B cell (primary cell): ENCODE data around the gene TAMALIN. TPM values are rescaled to one million over a fixed set of nuclear protein-coding genes. Genes with fewer than 3 reads are reported as not detected.

ENCODE experiments used
- ATAC-seq: fragments of 200-7000 bp; cut with Tn5 transposase; one replicate; pipeline ENCODE4 v1.10.0; 2021; ENCODE audit warnings: low read depth, mild to moderate bottlenecking, moderate number of reproducible peaks, moderate library complexity
- CTCF ChIA-PET: fragments of 350-600 bp; sonication (Branson Sonifier 250); formaldehyde crosslinking; loops from one replicate; lab custom pipeline; 2021; ENCODE audit warnings: antibody characterized with exemption, inconsistent platforms; lab: Charles Lee
- POLR2A ChIA-PET: fragments of 350-600 bp; sonication (Branson Sonifier 250); formaldehyde crosslinking; loops from one replicate; lab custom pipeline; 2021; ENCODE audit warnings: antibody characterized with exemption; lab: Charles Lee
- DNase-seq: peaks from one replicate; pipeline ENCODE4 v3.0.0; 2013
- H2AFZ ChIP-seq: 2 replicates; pipeline ENCODE4 v1.6.1; 2012; ENCODE audit warnings: mild to moderate bottlenecking, low read depth, low read length; ENCODE audit not compliant: insufficient read depth, poor library complexity, severe bottlenecking
- H3K27ac ChIP-seq, 2 donors: 1 replicate in 1 of 2; 2 replicates in 1 of 2; pipeline ENCODE4 v1.5.1; 2012 to 2013; ENCODE audit warnings: low read length in 2 of 2, mild to moderate bottlenecking in 2 of 2, moderate library complexity in 1 of 2
- H3K27me3 ChIP-seq, 4 experiments: fragments of 200-600 bp in 1 of 4; sonication (generic) in 1 of 4; replicated peaks in 1 of 4; 1 replicate in 2 of 4; 2 replicates in 2 of 4; pipeline versions ENCODE4 v1.6.1 to v1.7.0; 2013 to 2016; ENCODE audit warnings: low read length in 3 of 4, mild to moderate bottlenecking in 2 of 4, mixed read lengths in 1 of 4, moderate library complexity in 1 of 4; ENCODE audit not compliant: insufficient read depth in 4 of 4, control insufficient read depth in 3 of 4; ENCODE audit errors: control extremely low read depth in 1 of 4
- H3K36me3 ChIP-seq, 2 experiments: replicated peaks in 1 of 2; 1 replicate in 1 of 2; 2 replicates in 1 of 2; pipeline versions ENCODE4 v1.6.1 to v1.7.1; 2013; ENCODE audit warnings: low read length in 1 of 2; ENCODE audit not compliant: insufficient read depth in 2 of 2, control insufficient read depth in 1 of 2; ENCODE audit errors: control extremely low read depth in 1 of 2, extremely low read depth in 1 of 2
- H3K4me1 ChIP-seq, 2 donors: fragments of 200-600 bp in 1 of 2; sonication (generic) in 1 of 2; 1 replicate in 1 of 2; 2 replicates in 1 of 2; pipeline versions ENCODE4 v1.5.1 to v1.6.1; 2013 to 2017; ENCODE audit warnings: low read length in 2 of 2; ENCODE audit not compliant: control insufficient read depth in 2 of 2, insufficient read depth in 2 of 2
- H3K4me2 ChIP-seq: replicated peaks from 2 replicates; pipeline ENCODE3; 2012; ENCODE audit warnings: mild to moderate bottlenecking, low read depth, low read length; ENCODE audit not compliant: poor library complexity, severe bottlenecking
- H3K4me3 ChIP-seq, 5 experiments: fragments of 200-600 bp in 1 of 5; sonication (generic) in 1 of 5; 1 replicate in 3 of 5; 2 replicates in 2 of 5; pipeline versions ENCODE4 v1.5.1 to v1.7.0; 2011 to 2016; ENCODE audit warnings: low read length in 4 of 5, mild to moderate bottlenecking in 4 of 5, low read depth in 2 of 5, control low read depth in 1 of 5, moderate library complexity in 1 of 5; ENCODE audit not compliant: insufficient read depth in 1 of 5; ENCODE audit errors: control extremely low read depth in 1 of 5, extremely low read depth in 1 of 5
- H3K79me2 ChIP-seq: fragments of 200-600 bp; sonication (generic); one replicate; pipeline ENCODE4 v1.6.0; 2016; ENCODE audit warnings: low read length; ENCODE audit not compliant: control insufficient read depth, insufficient read depth
- H3K9ac ChIP-seq: fragments of 200-600 bp; sonication (generic); 2 replicates; pipeline ENCODE4 v1.6.1; 2017; ENCODE audit warnings: mild to moderate bottlenecking, low read length, moderate library complexity
- H3K9me3 ChIP-seq, 3 donors: one replicate each; pipeline versions ENCODE4 v1.6.1 to v1.7.1; 2013; ENCODE audit warnings: low read length in 2 of 3; ENCODE audit not compliant: control insufficient read depth in 2 of 3, insufficient read depth in 1 of 3; ENCODE audit errors: control extremely low read depth in 1 of 3
- H4K20me1 ChIP-seq: 2 replicates; pipeline ENCODE4 v1.6.0; 2012; ENCODE audit warnings: mild to moderate bottlenecking, low read length; ENCODE audit not compliant: insufficient read depth, control insufficient read depth, poor library complexity, severe bottlenecking
- H3K27ac Mint-ChIP-seq: one replicate; pipeline ENCODE4 v1.8.0; 2021; ENCODE audit warnings: mixed read lengths
- H3K27me3 Mint-ChIP-seq: one replicate; pipeline ENCODE4 v1.8.0; 2021; ENCODE audit warnings: mixed read lengths
- H3K4me1 Mint-ChIP-seq: one replicate; pipeline ENCODE4 v1.8.0; 2021; ENCODE audit warnings: mixed read lengths
- H3K4me3 Mint-ChIP-seq: one replicate; pipeline ENCODE4 v1.8.0; 2021; ENCODE audit warnings: mixed read lengths
- H3K9me3 Mint-ChIP-seq: one replicate; pipeline ENCODE4 v1.8.0; 2022; ENCODE audit warnings: mixed read lengths; ENCODE audit not compliant: insufficient read depth
- EZH2 ChIP-seq: IDR thresholded peaks from 2 replicates; pipeline ENCODE4 v1.6.1; 2012; ENCODE audit warnings: borderline replicate concordance, low read depth, mild to moderate bottlenecking, moderate library complexity, low read length; ENCODE audit not compliant: insufficient read depth, poor library complexity, severe bottlenecking
- WGBS: methylation state at CpG from one replicate; pipeline ENCODE4 v1.1.5; 2013; ENCODE audit warnings: missing lambda C conversion rate; ENCODE audit not compliant: insufficient coverage; 5-methylcytosine and 5-hydroxymethylcytosine counted together
- intact Hi-C: fragments of 100-400 bp; cut with micrococcal nuclease; formaldehyde crosslinking; loops from one replicate; pipeline ENCODE4 v1.10.0; 2022
- polyA plus RNA-seq: library from polyadenylated mRNA; depleted of rRNA; stranded (reverse); fragments of >200 nt; gene quantifications from 2 replicates; pipeline ENCODE4 v1.2.3, GENCODE V29; 2012
- total RNA-seq, 2 donors: library from RNA; stranded (reverse); fragments of 120-200 nt in 1 of 2; gene quantifications; 1 replicate in 1 of 2; 2 replicates in 1 of 2; pipeline versions ENCODE4 v1.2.3 to v1.2.4, GENCODE V29; 2013 to 2022
- TF ChIP-seq, protein P1 (sequence below): fragments of 200-600 bp; IDR thresholded peaks from one replicate; pipeline ENCODE4 v1.8.0; 2022; ENCODE audit warnings: antibody characterized with exemption, mild to moderate bottlenecking

TAMALIN gene
- total and polyA plus RNA-seq, 2 donors (not counting 1 experiment from before 2014, with no cell fraction given): 139 to 151 TPM

DNA sequence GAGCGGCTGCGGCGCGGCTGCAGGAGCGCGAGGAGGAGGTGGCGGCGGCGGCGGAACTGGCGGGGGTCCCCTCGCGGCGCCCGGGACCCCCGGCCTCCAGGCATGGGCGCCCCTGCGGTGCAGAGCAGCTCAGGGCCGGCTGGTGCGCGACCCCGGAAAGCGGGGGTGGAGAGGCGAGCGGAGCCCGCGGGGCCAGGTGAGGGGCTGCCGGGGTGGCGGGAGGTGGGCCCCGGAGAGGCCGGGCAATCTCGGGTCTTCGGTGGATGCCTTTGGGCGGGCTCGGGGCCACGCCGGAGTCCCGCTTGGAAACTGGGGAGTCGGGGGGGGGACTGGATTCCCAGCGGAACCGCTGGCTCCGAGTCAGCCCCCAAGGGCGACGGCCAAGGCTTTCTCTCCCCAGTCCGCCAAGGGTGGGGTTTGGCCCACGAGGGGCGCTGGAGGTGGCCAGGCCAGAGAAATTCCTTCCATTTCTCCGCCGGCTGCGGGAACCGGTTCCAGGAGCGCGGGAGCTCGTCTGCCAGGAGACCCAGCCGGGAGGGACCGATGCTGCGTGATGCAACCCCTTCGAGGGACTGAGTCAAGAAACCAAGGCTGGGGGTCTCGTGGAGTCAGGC lies 30.6 kb downstream of the TAMALIN start:
- H3K4me3 Mint-ChIP-seq: peak overlapping the region; percentile 76
- intact Hi-C loops: loop anchor here (1.0 kb wide), 2 partner anchors 13 to 32 kb away; partner anchors contain the start of gene ATG101
- Histone ChIP-seq H3K9me3 (no peaks in the 10 kb centered on the region), H2AFZ (peak overlapping the region; percentile 35), H3K9ac (peak overlapping the region; percentile 77), H3K79me2 (peaks cover under 1% of the 10 kb centered on the region), H3K27me3 (peaks cover 0 to 2% (median 0%) of the 10 kb centered on the region in 4 experiments), H3K4me3 (peak overlapping the region in 4 of 5 experiments; percentile 52 to 71 (median 58)), H4K20me1 (no peaks in the 10 kb centered on the region), H3K4me2 (peak overlapping the region; percentile 98), H3K36me3 (no peaks in the 10 kb centered on the region), H3K27ac (peak overlapping the region in 1 of 2 donors; percentile 54), H3K4me1 (peaks cover 45 to 67% of the 10 kb centered on the region in 2 donors)
- ChIA-PET CTCF (interaction anchor here (0.8 to 32.6 kb wide), 4 partner anchors 13 to 45 kb away, joined by 3 to 1315 read pairs (median 68); partner anchors contain the start of genes ATG101, NR4A1 and SMIM41), POLR2A (interaction anchor here (1.0 to 4.0 kb wide), 5 partner anchors 12 to 32 kb away, joined by 3 to 31 read pairs (median 4); partner anchors contain the start of genes ATG101, NR4A1 and TAMALIN)
- peak overlapping the region; percentile 72 for H3K27ac Mint-ChIP-seq
- peak; percentile 2 for ATAC-seq
- TF ChIP-seq, protein P1, sequence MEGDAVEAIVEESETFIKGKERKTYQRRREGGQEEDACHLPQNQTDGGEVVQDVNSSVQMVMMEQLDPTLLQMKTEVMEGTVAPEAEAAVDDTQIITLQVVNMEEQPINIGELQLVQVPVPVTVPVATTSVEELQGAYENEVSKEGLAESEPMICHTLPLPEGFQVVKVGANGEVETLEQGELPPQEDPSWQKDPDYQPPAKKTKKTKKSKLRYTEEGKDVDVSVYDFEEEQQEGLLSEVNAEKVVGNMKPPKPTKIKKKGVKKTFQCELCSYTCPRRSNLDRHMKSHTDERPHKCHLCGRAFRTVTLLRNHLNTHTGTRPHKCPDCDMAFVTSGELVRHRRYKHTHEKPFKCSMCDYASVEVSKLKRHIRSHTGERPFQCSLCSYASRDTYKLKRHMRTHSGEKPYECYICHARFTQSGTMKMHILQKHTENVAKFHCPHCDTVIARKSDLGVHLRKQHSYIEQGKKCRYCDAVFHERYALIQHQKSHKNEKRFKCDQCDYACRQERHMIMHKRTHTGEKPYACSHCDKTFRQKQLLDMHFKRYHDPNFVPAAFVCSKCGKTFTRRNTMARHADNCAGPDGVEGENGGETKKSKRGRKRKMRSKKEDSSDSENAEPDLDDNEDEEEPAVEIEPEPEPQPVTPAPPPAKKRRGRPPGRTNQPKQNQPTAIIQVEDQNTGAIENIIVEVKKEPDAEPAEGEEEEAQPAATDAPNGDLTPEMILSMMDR: no peak
- TF ChIP-seq EZH2: no peak
- no peaks in the 10 kb centered on the region for H3K9me3 Mint-ChIP-seq
- DNase-seq: peak; percentile 63
- peaks cover 82% of the 10 kb centered on the region for H3K4me1 Mint-ChIP-seq
- H3K27me3 Mint-ChIP-seq: no peaks in the 10 kb centered on the region
- 3% methylated on average over 59 of the region's 59 CpGs for WGBS

DNA sequence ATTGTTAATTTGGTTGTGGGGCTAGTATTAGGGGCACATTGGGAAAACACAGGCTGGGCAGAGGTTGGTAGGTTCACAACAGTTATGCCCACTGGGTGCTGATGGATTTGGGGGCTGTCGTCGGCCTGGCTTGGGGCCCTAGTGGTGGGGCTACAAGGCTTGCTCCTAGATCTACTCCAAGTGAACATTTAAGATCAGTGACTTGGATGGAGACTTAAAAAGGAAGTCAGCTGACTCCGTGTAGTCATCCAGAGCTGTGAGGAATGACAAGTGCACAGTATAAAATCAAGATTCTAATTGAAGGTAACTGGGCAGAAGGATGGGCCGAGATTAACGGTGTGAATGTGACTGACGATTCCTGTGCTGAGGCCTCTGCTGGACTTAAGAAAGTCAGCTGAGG lies 31.7 kb downstream of the TAMALIN start:
- no peak overlapping the region for H3K4me2 ChIP-seq
- 87% methylated on average over 6 of the region's 6 CpGs for WGBS
- ChIA-PET POLR2A (interaction anchor here (4.0 kb wide), 1 partner anchor 12 kb away, joined by 31 read pairs; the partner anchor contains the start of gene NR4A1), CTCF (interaction anchor here (0.7 to 32.6 kb wide), 4 partner anchors 10 to 37 kb away, joined by 4 to 1315 read pairs (median 65); partner anchors contain the start of genes ATG101 and SMIM41)
- peaks cover 42 to 68% of the 10 kb centered on the region in 2 donors for H3K4me1 ChIP-seq
- H3K9me3 ChIP-seq: no peaks in the 10 kb centered on the region
- H2AFZ ChIP-seq: no peak overlapping the region
- no peak for DNase-seq
- H4K20me1 ChIP-seq: no peaks in the 10 kb centered on the region
- H3K27ac Mint-ChIP-seq: peak overlapping the region; percentile 44
- peaks cover 0 to 2% (median 0%) of the 10 kb centered on the region in 4 experiments for H3K27me3 ChIP-seq
- H3K9me3 Mint-ChIP-seq: no peaks in the 10 kb centered on the region
- peaks cover 76% of the 10 kb centered on the region for H3K4me1 Mint-ChIP-seq
- no peaks in the 10 kb centered on the region for H3K36me3 ChIP-seq
- H3K27ac ChIP-seq: no peak overlapping the region
- TF ChIP-seq, protein P1: no peak
- TF ChIP-seq EZH2: no peak
- intact Hi-C loops: no loop called here
- ATAC-seq: no peak
- no peaks in the 10 kb centered on the region for H3K27me3 Mint-ChIP-seq
- H3K79me2 ChIP-seq: peaks cover 12% of the 10 kb centered on the region
- peak overlapping the region; percentile 76 for H3K4me3 Mint-ChIP-seq
- H3K9ac ChIP-seq: no peak overlapping the region
- no peak overlapping the region for H3K4me3 ChIP-seq
